OCI-LY7 (cell line): ENCODE data around the gene NONO. TPM values are rescaled to one million over a fixed set of nuclear protein-coding genes. Genes with fewer than 3 reads are reported as not detected.
"Not testable (repeated sequence)": the region's sequence is repeated elsewhere in the genome, so short reads cannot be mapped to it uniquely, and the experiment has no call there.

Experiments
- BruUV-seq: library from RNA; stranded (reverse); fragments of 400-500 nt; replicated peaks from 2 replicates; lab custom pipeline; 2021; lab: Mats Ljungman, UMichigan
- CTCF ChIA-PET: fragments of 300-600 bp; sonication (Branson Sonifier 250); formaldehyde crosslinking; loops from one replicate; lab custom pipeline; 2022; ENCODE audit warnings: antibody characterized with exemption; ENCODE audit not compliant: unreplicated experiment; lab: Charles Lee
- POLR2A ChIA-PET: fragments of 300-600 bp; sonication (Branson Sonifier 250); formaldehyde crosslinking; loops from one replicate; lab custom pipeline; 2022; ENCODE audit warnings: antibody characterized with exemption; lab: Charles Lee
- DNase-seq: peaks from one replicate; pipeline ENCODE4 v3.0.0-alpha.2; 2015; ENCODE audit warnings: low spot score
- H2AFZ ChIP-seq: fragments of 200-600 bp; sonication (generic), shearing (Covaris generic); 2 replicates; pipeline ENCODE4 v1.6.1; 2014; ENCODE audit warnings: mild to moderate bottlenecking, antibody characterized with exemption, low read length, moderate library complexity
- H3K27ac ChIP-seq: fragments of 200-600 bp; sonication (generic); 2 replicates; pipeline ENCODE4 v1.5.1; 2014; ENCODE audit warnings: mixed run types, low read depth, mild to moderate bottlenecking, moderate library complexity, low read length, inconsistent platforms; ENCODE audit not compliant: poor library complexity, severe bottlenecking
- H3K36me3 ChIP-seq: fragments of 200-600 bp; sonication (generic); 2 replicates; pipeline ENCODE4 v1.6.1; 2014; ENCODE audit warnings: mild to moderate bottlenecking, antibody characterized with exemption, low read length, moderate library complexity, mixed read lengths; ENCODE audit not compliant: insufficient read depth
- H3K4me1 ChIP-seq: fragments of 200-600 bp; sonication (generic); 2 replicates; pipeline ENCODE4 v1.5.1; 2014; ENCODE audit warnings: mild to moderate bottlenecking, low read length; ENCODE audit not compliant: insufficient read depth, poor library complexity, severe bottlenecking
- H3K4me2 ChIP-seq: fragments of 200-600 bp; sonication (generic); 2 replicates; pipeline ENCODE4 v1.6.1; 2014; ENCODE audit warnings: mild to moderate bottlenecking, low read length
- H3K4me3 ChIP-seq: fragments of 200-600 bp; sonication (generic); 2 replicates; pipeline ENCODE4 v1.5.1; 2014; ENCODE audit warnings: mild to moderate bottlenecking, low read depth, low read length; ENCODE audit not compliant: poor library complexity, severe bottlenecking
- H3K79me2 ChIP-seq: fragments of 200-600 bp; sonication (generic); 2 replicates; pipeline ENCODE4 v1.6.1; 2016; ENCODE audit warnings: low read depth, mild to moderate bottlenecking, low read length, moderate library complexity, mixed read lengths; ENCODE audit not compliant: insufficient read depth
- H3K9me2 ChIP-seq: fragments of 200-600 bp; sonication (generic); 2 replicates; pipeline ENCODE4 v1.6.1; 2016; ENCODE audit warnings: mild to moderate bottlenecking, low read length, mixed read lengths; ENCODE audit not compliant: insufficient read depth
- H3K9me3 ChIP-seq: fragments of 200-600 bp; sonication (generic); 2 replicates; pipeline ENCODE4 v1.6.1; 2014; ENCODE audit warnings: mild to moderate bottlenecking, mixed run types, low read length, mixed read lengths
- H4K20me1 ChIP-seq: fragments of 200-600 bp; sonication (generic); 2 replicates; pipeline ENCODE4 v1.6.1; 2014; ENCODE audit warnings: mild to moderate bottlenecking, antibody characterized with exemption, low read length, moderate library complexity, mixed read lengths; ENCODE audit not compliant: insufficient read depth
- EZH2phosphoT487 ChIP-seq: fragments of 200-600 bp; sonication (generic); IDR thresholded peaks from 2 replicates; pipeline ENCODE4 v1.6.1; 2018; ENCODE audit warnings: low read depth, borderline replicate concordance, mild to moderate bottlenecking, mixed run types, antibody characterized with exemption, low read length, moderate library complexity, mixed read lengths
- intact Hi-C: fragments of 100-400 bp; cut with micrococcal nuclease; formaldehyde crosslinking; loops from one replicate; pipeline ENCODE4 v1.10.0; 2022; ENCODE audit not compliant: unreplicated experiment
- total RNA-seq, 2 experiments: library from RNA; depleted of rRNA in 1 of 2; stranded (reverse); fragments of >200 nt in 1 of 2; shearing (Covaris generic) in 1 of 2; gene quantifications; 2 replicates each; pipeline ENCODE4 v1.2.3, GENCODE V29; 2014 to 2022
- TF ChIP-seq, protein P1 (sequence below): fragments of 200-600 bp; sonication (generic); conservative IDR thresholded peaks from 2 replicates; pipeline ENCODE4 v1.5.1; 2014; ENCODE audit warnings: mild to moderate bottlenecking, antibody characterized with exemption, low read length, moderate library complexity, mixed read lengths

NONO gene
- total RNA-seq, 2 experiments from 2014 or later: 379 to 488 TPM

DNA sequence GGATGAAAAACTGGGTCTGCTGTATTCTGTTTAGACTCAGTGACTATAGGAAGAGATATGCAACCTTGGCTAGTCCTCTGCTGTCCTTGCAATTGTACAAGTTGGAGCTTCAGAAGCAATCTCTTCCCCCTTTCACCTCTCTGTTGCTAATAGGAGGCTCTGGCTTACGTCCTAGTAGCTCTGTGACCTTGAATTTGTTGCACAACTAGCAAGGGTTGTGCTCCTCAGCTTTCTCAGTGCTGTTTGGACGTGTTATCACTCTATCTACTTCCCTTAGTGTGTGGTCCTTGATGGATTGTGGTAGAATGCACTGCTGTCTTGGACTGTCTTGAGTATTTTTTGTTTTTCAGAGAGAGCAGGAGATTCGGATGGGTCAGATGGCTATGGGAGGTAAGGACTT is 14.7 kb downstream of the NONO start:
- H3K27ac ChIP-seq: no peak overlapping the region
- ChIA-PET CTCF (no interaction called here), POLR2A (interaction anchor here (0.6 kb wide), 1 partner anchor 816 kb away, joined by 3 read pairs; no protein-coding TSS in a partner anchor)
- no peak for TF ChIP-seq EZH2phosphoT487
- TF ChIP-seq, protein P1, sequence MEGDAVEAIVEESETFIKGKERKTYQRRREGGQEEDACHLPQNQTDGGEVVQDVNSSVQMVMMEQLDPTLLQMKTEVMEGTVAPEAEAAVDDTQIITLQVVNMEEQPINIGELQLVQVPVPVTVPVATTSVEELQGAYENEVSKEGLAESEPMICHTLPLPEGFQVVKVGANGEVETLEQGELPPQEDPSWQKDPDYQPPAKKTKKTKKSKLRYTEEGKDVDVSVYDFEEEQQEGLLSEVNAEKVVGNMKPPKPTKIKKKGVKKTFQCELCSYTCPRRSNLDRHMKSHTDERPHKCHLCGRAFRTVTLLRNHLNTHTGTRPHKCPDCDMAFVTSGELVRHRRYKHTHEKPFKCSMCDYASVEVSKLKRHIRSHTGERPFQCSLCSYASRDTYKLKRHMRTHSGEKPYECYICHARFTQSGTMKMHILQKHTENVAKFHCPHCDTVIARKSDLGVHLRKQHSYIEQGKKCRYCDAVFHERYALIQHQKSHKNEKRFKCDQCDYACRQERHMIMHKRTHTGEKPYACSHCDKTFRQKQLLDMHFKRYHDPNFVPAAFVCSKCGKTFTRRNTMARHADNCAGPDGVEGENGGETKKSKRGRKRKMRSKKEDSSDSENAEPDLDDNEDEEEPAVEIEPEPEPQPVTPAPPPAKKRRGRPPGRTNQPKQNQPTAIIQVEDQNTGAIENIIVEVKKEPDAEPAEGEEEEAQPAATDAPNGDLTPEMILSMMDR: no peak
- no TSS peak for BruUV-seq
- H3K9me2 ChIP-seq: no peaks in the 10 kb centered on the region
- DNase-seq: no peak
- intact Hi-C loops: no loop called here
- no peaks in the 10 kb centered on the region for H4K20me1 ChIP-seq
- H3K4me3 ChIP-seq: no peak overlapping the region
- peaks cover 94% of the 10 kb centered on the region for H3K36me3 ChIP-seq
- no peak overlapping the region for H2AFZ ChIP-seq
- no peaks in the 10 kb centered on the region for H3K9me3 ChIP-seq
- H3K4me2 ChIP-seq: no peak overlapping the region
- no peaks in the 10 kb centered on the region for H3K79me2 ChIP-seq
- H3K4me1 ChIP-seq: no peaks in the 10 kb centered on the region

DNA sequence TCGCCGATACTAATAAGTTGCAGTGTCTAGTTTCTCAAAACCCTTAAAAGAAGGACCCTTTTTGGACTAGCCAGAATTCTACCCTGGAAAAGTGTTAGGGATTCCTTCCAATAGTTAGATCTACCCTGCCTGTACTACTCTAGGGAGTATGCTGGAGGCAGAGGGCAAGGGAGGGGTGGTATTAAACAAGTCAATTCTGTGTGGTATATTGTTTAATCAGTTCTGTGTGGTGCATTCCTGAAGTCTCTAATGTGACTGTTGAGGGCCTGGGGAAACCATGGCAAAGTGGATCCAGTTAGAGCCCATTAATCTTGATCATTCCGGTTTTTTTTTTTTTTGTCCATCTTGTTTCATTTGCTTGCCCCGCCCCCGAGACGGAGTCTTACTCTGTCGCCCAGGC is 16.6 kb downstream of the NONO start:
- POLR2A ChIA-PET, intact Hi-C loops, H3K79me2 ChIP-seq, H2AFZ ChIP-seq, BruUV-seq, H3K4me3 ChIP-seq, DNase-seq, H3K9me3 ChIP-seq, H3K4me2 ChIP-seq, H3K4me1 ChIP-seq, CTCF ChIA-PET, H3K27ac ChIP-seq, H3K9me2 ChIP-seq, H4K20me1 ChIP-seq: not testable (repeated sequence)
- peaks cover 95% of the 10 kb centered on the region for H3K36me3 ChIP-seq

DNA sequence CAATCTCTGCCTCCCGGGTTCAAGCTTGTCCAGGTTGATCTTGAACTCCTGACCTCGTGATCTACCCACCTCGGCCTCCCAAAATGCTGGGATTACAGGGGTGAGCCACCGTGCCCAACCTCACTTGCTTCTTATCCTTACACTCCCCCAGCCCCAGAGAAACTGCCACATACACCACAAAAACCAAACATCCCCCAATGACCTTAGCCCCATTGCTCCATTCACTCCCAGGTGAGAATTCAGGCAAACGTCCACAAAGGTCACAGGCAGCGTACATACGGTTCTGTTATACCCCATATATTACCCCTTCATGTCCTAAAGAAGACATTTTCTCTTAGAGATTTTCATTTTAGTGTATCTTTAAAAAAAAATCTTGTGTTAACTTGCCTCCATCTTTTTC is 17.1 kb downstream of the NONO start:
- CTCF ChIA-PET, H3K79me2 ChIP-seq, H3K9me3 ChIP-seq, H2AFZ ChIP-seq, POLR2A ChIA-PET, H3K4me2 ChIP-seq, intact Hi-C loops, H3K9me2 ChIP-seq, H3K27ac ChIP-seq, H3K4me1 ChIP-seq, H3K4me3 ChIP-seq, DNase-seq, H4K20me1 ChIP-seq: not testable (repeated sequence)
- peaks cover 95% of the 10 kb centered on the region for H3K36me3 ChIP-seq
- BruUV-seq: TSS peak; percentile 92
